Esophagus (tissue), 2 donors: ENCODE results near the gene TSKU. TPM values are rescaled to one million over a fixed set of nuclear protein-coding genes. Genes with fewer than 3 reads are reported as not detected.
A peak's percentile ranks its signal among the peaks of the same experiment; 100 is the strongest.
"Not testable (repeated sequence)": the region's sequence is repeated elsewhere in the genome, so short reads cannot be mapped to it uniquely, and the experiment has no call there.

Source experiments
- H3K27ac ChIP-seq, 2 donors: one replicate each; pipeline ENCODE4 v1.5.1; 2013; ENCODE audit warnings: low read depth in 2 of 2, mild to moderate bottlenecking in 2 of 2, inconsistent platforms in 1 of 2, low read length in 1 of 2, moderate library complexity in 1 of 2
- H3K27me3 ChIP-seq, 2 donors: one replicate each; pipeline ENCODE4 v1.6.1; 2013; ENCODE audit warnings: low read length in 2 of 2, control low read depth in 1 of 2, mild to moderate bottlenecking in 1 of 2; ENCODE audit not compliant: insufficient read depth in 2 of 2, control insufficient read depth in 1 of 2
- H3K36me3 ChIP-seq, 2 donors: one replicate each; pipeline ENCODE4 v1.6.1; 2013; ENCODE audit warnings: low read length in 1 of 2; ENCODE audit not compliant: control insufficient read depth in 2 of 2, insufficient read depth in 2 of 2
- H3K4me1 ChIP-seq, 2 donors: one replicate each; pipeline ENCODE4 v1.6.1; 2013; ENCODE audit warnings: low read length in 1 of 2; ENCODE audit not compliant: control insufficient read depth in 2 of 2, insufficient read depth in 2 of 2
- H3K4me3 ChIP-seq, 2 donors: one replicate each; pipeline ENCODE4 v1.5.1; 2013; ENCODE audit warnings: low read length in 2 of 2, mild to moderate bottlenecking in 2 of 2, low read depth in 1 of 2, moderate library complexity in 1 of 2
- H3K9me3 ChIP-seq, 2 donors: one replicate each; pipeline ENCODE4 v1.6.1; 2013; ENCODE audit warnings: mild to moderate bottlenecking in 2 of 2, low read depth in 1 of 2, low read length in 1 of 2, moderate library complexity in 1 of 2; ENCODE audit not compliant: control insufficient read depth in 2 of 2, insufficient read depth in 1 of 2
- WGBS, 2 donors: extraction: QIAGEN DNeasy Blood & Tissue Kit; methylation state at CpG; one replicate each; pipeline ENCODE4 v1.1.7; 2013; 5-methylcytosine and 5-hydroxymethylcytosine counted together
- polyA plus RNA-seq, 2 donors: library from polyadenylated mRNA; stranded (reverse); fragments of 200-250 nt; gene quantifications; one replicate each; pipeline ENCODE4 v1.2.3, GENCODE V29; 2013
- donor health status: healthy with polysubstance abuse.
- donor health status: Bipolar disorder and iron deficiency.

TSKU gene
- polyA plus RNA-seq = 10 to 100 TPM; 23.9 to 34.8 TPM

- WGBS, 2 donors = 1% methylated on average over 62 to 76 of the region's 76 CpGs
- peak within 1 kb of the TSS; percentile 89 to 94 for H3K4me3 ChIP-seq
- peaks cover 0 to 38% of the 10 kb centered on the region in 2 donors for H3K4me1 ChIP-seq
- peak within 1 kb of the TSS; percentile 95 to 97 for H3K27ac ChIP-seq
- H3K27me3 ChIP-seq = no peaks in the 10 kb centered on the region
- no peaks in the 10 kb centered on the region for H3K9me3 ChIP-seq
- peaks cover 0 to 4% of the 10 kb centered on the region in 2 donors for H3K36me3 ChIP-seq
These were observed at the start of gene TSKU for GRCh38 chr11:76783294-76783895. Gene TSKU (plus strand): TSS chr11:76783356. CDS start chr11:76795617, 12,261 bp downstream.

- 30 to 41% methylated on average over 2 to 3 of the region's 3 CpGs for WGBS, 2 donors
- H3K27me3 ChIP-seq, H3K9me3 ChIP-seq, H3K27ac ChIP-seq, H3K4me3 ChIP-seq, H3K36me3 ChIP-seq, H3K4me1 ChIP-seq: not testable (repeated sequence)
These were observed 49.2 kb upstream of the TSKU start for GRCh38 chr11:76733906-76734305.

GRCh38 chr11:76734456-76735420 is 48.4 kb upstream of the TSKU start:
- Histone ChIP-seq H3K27ac (no peak overlapping the region), H3K27me3 (no peaks in the 10 kb centered on the region), H3K4me1 (peaks cover 0 to 3% of the 10 kb centered on the region in 2 donors), H3K4me3 (no peak overlapping the region), H3K9me3 (no peaks in the 10 kb centered on the region), H3K36me3 (no peaks in the 10 kb centered on the region)
- WGBS, 2 donors = 58 to 67% methylated on average over 12 of the region's 12 CpGs

- no peak overlapping the region for H3K4me3 ChIP-seq
- H3K27me3 ChIP-seq = no peaks in the 10 kb centered on the region
- no peaks in the 10 kb centered on the region for H3K9me3 ChIP-seq
- 88 to 91% methylated on average over 13 of the region's 13 CpGs for WGBS, 2 donors
- H3K36me3 ChIP-seq = no peaks in the 10 kb centered on the region
- no peak overlapping the region for H3K27ac ChIP-seq
- peaks cover 0 to 3% of the 10 kb centered on the region in 2 donors for H3K4me1 ChIP-seq
These were observed 47.3 kb upstream of the TSKU start for GRCh38 chr11:76735841-76736240.

GRCh38 chr11:76736266-76736665 is 46.9 kb upstream of the TSKU start:
- H3K4me1 ChIP-seq = peaks cover 0 to 3% of the 10 kb centered on the region in 2 donors
- no peaks in the 10 kb centered on the region for H3K27me3 ChIP-seq
- no peak overlapping the region for H3K4me3 ChIP-seq
- H3K27ac ChIP-seq = no peak overlapping the region
- no peaks in the 10 kb centered on the region for H3K9me3 ChIP-seq
- WGBS, 2 donors = 85 to 93% methylated on average over 4 of the region's 4 CpGs
- H3K36me3 ChIP-seq = no peaks in the 10 kb centered on the region

- Histone ChIP-seq H3K27ac (no peak overlapping the region), H3K36me3 (no peaks in the 10 kb centered on the region), H3K4me3 (no peak overlapping the region), H3K27me3 (no peaks in the 10 kb centered on the region), H3K9me3 (no peaks in the 10 kb centered on the region), H3K4me1 (peaks cover 0 to 3% of the 10 kb centered on the region in 2 donors)
- WGBS, 2 donors = 87 to 91% methylated on average over 12 of the region's 12 CpGs
These were observed 46.2 kb upstream of the TSKU start for GRCh38 chr11:76736773-76737495.

GRCh38 chr11:76738618-76739240 is 44.4 kb upstream of the TSKU start:
- Histone ChIP-seq H3K9me3 (no peaks in the 10 kb centered on the region), H3K27ac (no peak overlapping the region), H3K27me3 (no peaks in the 10 kb centered on the region), H3K4me3 (no peak overlapping the region), H3K36me3 (no peaks in the 10 kb centered on the region), H3K4me1 (peaks cover 0 to 3% of the 10 kb centered on the region in 2 donors)
- 74 to 77% methylated on average over 8 of the region's 8 CpGs for WGBS, 2 donors

GRCh38 chr11:76739798-76740197 is 43.4 kb upstream of the TSKU start:
- Histone ChIP-seq H3K4me3 (no peak overlapping the region), H3K9me3 (no peaks in the 10 kb centered on the region), H3K27ac (no peak overlapping the region), H3K36me3 (no peaks in the 10 kb centered on the region), H3K4me1 (peaks cover 0 to 3% of the 10 kb centered on the region in 2 donors), H3K27me3 (no peaks in the 10 kb centered on the region)
- 74 to 77% methylated on average over 6 of the region's 6 CpGs for WGBS, 2 donors

- no peaks in the 10 kb centered on the region for H3K27me3 ChIP-seq
- H3K27ac ChIP-seq = no peak overlapping the region
- H3K36me3 ChIP-seq = no peaks in the 10 kb centered on the region
- peaks cover 0 to 3% of the 10 kb centered on the region in 2 donors for H3K4me1 ChIP-seq
- H3K4me3 ChIP-seq = no peak overlapping the region
- 71 to 81% methylated on average over 5 of the region's 5 CpGs for WGBS, 2 donors
- no peaks in the 10 kb centered on the region for H3K9me3 ChIP-seq
These were observed 42.4 kb upstream of the TSKU start for GRCh38 chr11:76740772-76741171.
